GM12878 (cell line): Measurements from ENCODE around the gene PPP1R10.

Experiments used
- ATF2 ChIP-seq: IDR thresholded peaks from 2 replicates; pipeline ENCODE4 v1.6.1; 2012; ENCODE audit warnings: low read length, inconsistent platforms
- CEBPB ChIP-seq, 2 experiments: fragments of 150-350 bp in 1 of 2; IDR thresholded peaks; 2 replicates each; pipeline ENCODE4 v1.6.1; 2012 to 2014; ENCODE audit warnings: low read depth in 2 of 2, low read length in 2 of 2, borderline replicate concordance in 1 of 2, inconsistent platforms in 1 of 2
- CTCF ChIP-seq, 3 experiments: IDR thresholded peaks in 2 of 3; conservative IDR thresholded peaks in 1 of 3; 2 replicates each; pipeline ENCODE4 v1.5.1; 2011; ENCODE audit warnings: low read depth in 3 of 3, low read length in 3 of 3, mild to moderate bottlenecking in 3 of 3, control low read depth in 2 of 3, moderate library complexity in 2 of 3, inconsistent platforms in 1 of 3, mixed read lengths in 1 of 3; ENCODE audit not compliant: control insufficient read depth in 2 of 3, insufficient read depth in 1 of 3; ENCODE audit errors: extremely low read depth in 1 of 3
- E4F1 ChIP-seq: fragments of 450-650 bp; IDR thresholded peaks from 2 replicates; pipeline ENCODE4 v1.6.1; 2018; ENCODE audit warnings: borderline replicate concordance, mild to moderate bottlenecking; ENCODE audit not compliant: partially characterized antibody
- EP300 ChIP-seq, 2 experiments: fragments of 150-350 bp in 1 of 2; IDR thresholded peaks; 2 replicates each; pipeline ENCODE4 v1.6.1; 2011 to 2012; ENCODE audit warnings: low read depth in 2 of 2, low read length in 2 of 2, borderline replicate concordance in 1 of 2, improper control_type of control experiment in 1 of 2, inconsistent platforms in 1 of 2; ENCODE audit not compliant: control insufficient read depth in 1 of 2
- FOXM1 ChIP-seq: IDR thresholded peaks from 2 replicates; pipeline ENCODE4 v1.6.1; 2012; ENCODE audit warnings: low read depth, mild to moderate bottlenecking, inconsistent platforms, low read length, moderate library complexity
- KDM1A ChIP-seq: fragments of 200-600 bp; sonication (generic); IDR thresholded peaks from 2 replicates; pipeline ENCODE4 v1.6.1; 2016; ENCODE audit warnings: borderline replicate concordance
- NFXL1 ChIP-seq: fragments of 450-650 bp; IDR thresholded peaks from 2 replicates; pipeline ENCODE4 v1.6.1; 2017; ENCODE audit warnings: antibody characterized with exemption, mild to moderate bottlenecking, borderline replicate concordance
- PBX3 ChIP-seq: IDR thresholded peaks from 2 replicates; pipeline ENCODE4 v1.6.1; 2011; ENCODE audit warnings: mild to moderate bottlenecking, low read depth, low read length, moderate library complexity; ENCODE audit not compliant: insufficient replicate concordance
- RELA ChIP-seq: fragments of 450-650 bp; IDR thresholded peaks from 2 replicates; pipeline ENCODE4 v1.8.0; 2014; ENCODE audit warnings: borderline replicate concordance; ENCODE audit not compliant: partially characterized antibody
- STAT3 ChIP-seq: IDR thresholded peaks from 2 replicates; pipeline ENCODE4 v1.6.1; 2011; ENCODE audit warnings: low read depth, low read length, improper control_type of control experiment
- SUZ12 ChIP-seq: fragments of 200-600 bp; sonication (generic); IDR thresholded peaks from one replicate; pipeline ENCODE4 v1.6.1; 2018; ENCODE audit warnings: antibody characterized with exemption, mild to moderate bottlenecking; ENCODE audit not compliant: unreplicated experiment
- TBL1XR1 ChIP-seq: IDR thresholded peaks from 2 replicates; pipeline ENCODE4 v1.6.1; 2012; ENCODE audit warnings: low read depth, low read length, improper control_type of control experiment
- ZBED1 ChIP-seq: IDR thresholded peaks from 2 replicates; pipeline ENCODE4 v1.6.1; 2016; ENCODE audit warnings: borderline replicate concordance

GRCh38 chr6:30592287-30592686, 24.8 kb downstream of the PPP1R10 start:
- TF ChIP-seq EP300 (IDR thresholded peaks at IDR 0.05; ENCODE audit: borderline replicate concordance in 1 of 2, control insufficient read depth in 1 of 2, low read depth in 2 of 2, low read length in 2 of 2), result no peak
- TF ChIP-seq CTCF (IDR thresholded peaks at IDR 0.05 in 2 of 3, conservative IDR thresholded peaks at IDR 0.05 in 1 of 3; ENCODE audit: control insufficient read depth in 2 of 3, extremely low read depth in 1 of 3, insufficient read depth in 1 of 3, low read depth in 3 of 3, low read length in 3 of 3), result no peak
- TF ChIP-seq KDM1A, result no peak
- no peak for TF ChIP-seq ZBED1
- TF ChIP-seq ATF2, result no peak
- no peak for TF ChIP-seq RELA
- no peak for TF ChIP-seq SUZ12
- no peak for TF ChIP-seq PBX3
- no peak for TF ChIP-seq STAT3
- TF ChIP-seq NFXL1, result no peak
- no peak for TF ChIP-seq CEBPB (IDR thresholded peaks at IDR 0.05; ENCODE audit: borderline replicate concordance in 1 of 2, low read depth in 2 of 2, low read length in 2 of 2)
- no peak for TF ChIP-seq TBL1XR1
- TF ChIP-seq FOXM1, result no peak
- TF ChIP-seq E4F1, result no peak
